Lower leg skin (tissue), 3 donors: ENCODE data around the gene HSFX3.

Experiments used
- POLR2A ChIP-seq, 2 donors: fragments of 450-650 bp; IDR thresholded peaks; one replicate each; pipeline ENCODE4 v1.6.1; 2016 to 2017; ENCODE audit warnings: antibody characterized with exemption in 2 of 2, mild to moderate bottlenecking in 1 of 2, moderate library complexity in 1 of 2
- TF ChIP-seq, protein P1 (sequence below), 3 donors: fragments of 450-650 bp; IDR thresholded peaks; one replicate each; pipeline ENCODE4 v1.5.1; 2016; ENCODE audit warnings: antibody characterized with exemption in 3 of 3, mild to moderate bottlenecking in 3 of 3, moderate library complexity in 2 of 3

DNA sequence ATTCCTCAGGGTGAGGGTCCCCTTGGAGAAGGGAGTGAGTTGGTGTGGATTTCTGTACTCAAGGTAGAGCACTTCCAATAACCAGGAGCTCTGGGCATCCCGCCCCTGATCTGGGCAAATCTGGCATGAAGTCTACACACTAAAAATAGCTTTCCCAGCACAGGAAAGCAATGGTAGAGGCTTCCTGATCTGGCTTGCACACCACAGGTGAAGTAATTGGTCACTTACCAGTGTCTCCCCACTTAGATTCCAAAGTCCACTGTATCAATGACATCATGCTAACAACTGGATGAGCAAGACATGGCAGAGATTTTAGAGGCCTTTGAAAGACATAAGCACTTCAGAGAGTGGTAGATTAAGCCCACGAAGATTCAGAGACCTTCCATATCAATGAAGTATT lies 26.8 kb downstream of the HSFX3 start:
- TF ChIP-seq, protein P1, sequence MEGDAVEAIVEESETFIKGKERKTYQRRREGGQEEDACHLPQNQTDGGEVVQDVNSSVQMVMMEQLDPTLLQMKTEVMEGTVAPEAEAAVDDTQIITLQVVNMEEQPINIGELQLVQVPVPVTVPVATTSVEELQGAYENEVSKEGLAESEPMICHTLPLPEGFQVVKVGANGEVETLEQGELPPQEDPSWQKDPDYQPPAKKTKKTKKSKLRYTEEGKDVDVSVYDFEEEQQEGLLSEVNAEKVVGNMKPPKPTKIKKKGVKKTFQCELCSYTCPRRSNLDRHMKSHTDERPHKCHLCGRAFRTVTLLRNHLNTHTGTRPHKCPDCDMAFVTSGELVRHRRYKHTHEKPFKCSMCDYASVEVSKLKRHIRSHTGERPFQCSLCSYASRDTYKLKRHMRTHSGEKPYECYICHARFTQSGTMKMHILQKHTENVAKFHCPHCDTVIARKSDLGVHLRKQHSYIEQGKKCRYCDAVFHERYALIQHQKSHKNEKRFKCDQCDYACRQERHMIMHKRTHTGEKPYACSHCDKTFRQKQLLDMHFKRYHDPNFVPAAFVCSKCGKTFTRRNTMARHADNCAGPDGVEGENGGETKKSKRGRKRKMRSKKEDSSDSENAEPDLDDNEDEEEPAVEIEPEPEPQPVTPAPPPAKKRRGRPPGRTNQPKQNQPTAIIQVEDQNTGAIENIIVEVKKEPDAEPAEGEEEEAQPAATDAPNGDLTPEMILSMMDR (IDR thresholded peaks at IDR 0.05) = no peak
- TF ChIP-seq POLR2A (IDR thresholded peaks at IDR 0.05) = no peak
